Measurements from ENCODE around the gene ANKRD33B.

ANKRD33B gene

GRCh38 chr5:10532421-10532820, 31.4 kb upstream of the ANKRD33B start:
- no peak overlapping the region for H2AFZ ChIP-seq (ENCODE audit: low read depth, low read length)
- H3K4me2 ChIP-seq (ENCODE audit: insufficient read depth, low read length) = no peak overlapping the region
- H3K36me3 ChIP-seq (ENCODE audit: insufficient read depth, low read length) = no peaks in the 10 kb centered on the region
- H3K4me3 ChIP-seq (ENCODE audit: low read depth in 1 of 2, low read length in 2 of 2) = no peak overlapping the region
- H3K9ac ChIP-seq (ENCODE audit: low read depth, low read length) = no peak overlapping the region
- H3K4me1 ChIP-seq (ENCODE audit: insufficient read depth, low read length) = peaks cover 16% of the 10 kb centered on the region
- H4K20me1 ChIP-seq (ENCODE audit: insufficient read depth, low read length) = no peaks in the 10 kb centered on the region
- TF ChIP-seq CTCF (IDR thresholded peaks at IDR 0.05; ENCODE audit: borderline replicate concordance, extremely low read depth, low read length, poor library complexity, severe bottlenecking) = no peak
- no peaks in the 10 kb centered on the region for H3K79me2 ChIP-seq (ENCODE audit: insufficient read depth, low read length)
- H3K27ac ChIP-seq (ENCODE audit: low read length) = no peak overlapping the region
- DNase-seq = no peak
- no peak for ATAC-seq (ENCODE audit: insufficient read depth, low read depth)
- H3K27me3 ChIP-seq (ENCODE audit: insufficient read depth, low read length, poor library complexity) = no peaks in the 10 kb centered on the region
- no peaks in the 10 kb centered on the region for H3K9me3 ChIP-seq (ENCODE audit: insufficient read depth, low read length, severe bottlenecking)

- DNase-seq = no peak
- no peaks in the 10 kb centered on the region for H3K27me3 ChIP-seq (ENCODE audit: insufficient read depth, low read length, poor library complexity)
- TF ChIP-seq EZH2 (IDR thresholded peaks at IDR 0.05; ENCODE audit: borderline replicate concordance, low read depth, low read length, severe bottlenecking) = no peak
- TF ChIP-seq CTCF (IDR thresholded peaks at IDR 0.05; ENCODE audit: borderline replicate concordance, extremely low read depth, low read length, poor library complexity, severe bottlenecking) = no peak
- no peaks in the 10 kb centered on the region for H3K36me3 ChIP-seq (ENCODE audit: insufficient read depth, low read length)
- H4K20me1 ChIP-seq (ENCODE audit: insufficient read depth, low read length) = no peaks in the 10 kb centered on the region
- H3K4me2 ChIP-seq (ENCODE audit: insufficient read depth, low read length) = no peak overlapping the region
- no peak overlapping the region for H3K4me3 ChIP-seq (ENCODE audit: low read depth in 1 of 2, low read length in 2 of 2)
- H3K9me3 ChIP-seq (ENCODE audit: insufficient read depth, low read length, severe bottlenecking) = no peaks in the 10 kb centered on the region
- no peak overlapping the region for H3K9ac ChIP-seq (ENCODE audit: low read depth, low read length)
- no peak overlapping the region for H3K27ac ChIP-seq (ENCODE audit: low read length)
- ATAC-seq (ENCODE audit: insufficient read depth, low read depth) = no peak
- H3K4me1 ChIP-seq (ENCODE audit: insufficient read depth, low read length) = peaks cover 8% of the 10 kb centered on the region; the same call in 1 of the 2 replicates
- no peaks in the 10 kb centered on the region for H3K79me2 ChIP-seq (ENCODE audit: insufficient read depth, low read length)
- H2AFZ ChIP-seq (ENCODE audit: low read depth, low read length) = no peak overlapping the region
These were observed 30.6 kb upstream of the ANKRD33B start for GRCh38 chr5:10533226-10533625.

- Histone ChIP-seq H2AFZ (ENCODE audit: low read depth, low read length) (no peak overlapping the region), H3K36me3 (ENCODE audit: insufficient read depth, low read length) (no peaks in the 10 kb centered on the region), H3K27ac (ENCODE audit: low read length) (no peak overlapping the region), H3K4me1 (ENCODE audit: insufficient read depth, low read length) (no peaks in the 10 kb centered on the region), H3K9me3 (ENCODE audit: insufficient read depth, low read length, severe bottlenecking) (no peaks in the 10 kb centered on the region), H3K4me2 (ENCODE audit: insufficient read depth, low read length) (no peak overlapping the region), H3K9ac (ENCODE audit: low read depth, low read length) (no peak overlapping the region), H3K4me3 (ENCODE audit: low read depth in 1 of 2, low read length in 2 of 2) (no peak overlapping the region), H4K20me1 (ENCODE audit: insufficient read depth, low read length) (no peaks in the 10 kb centered on the region), H3K27me3 (ENCODE audit: insufficient read depth, low read length, poor library complexity) (no peaks in the 10 kb centered on the region), H3K79me2 (ENCODE audit: insufficient read depth, low read length) (no peaks in the 10 kb centered on the region)
- ATAC-seq (ENCODE audit: insufficient read depth, low read depth) (no peak), DNase-seq (no peak)
- TF ChIP-seq CTCF (IDR thresholded peaks at IDR 0.05; ENCODE audit: borderline replicate concordance, extremely low read depth, low read length, poor library complexity, severe bottlenecking) (no peak), EZH2 (IDR thresholded peaks at IDR 0.05; ENCODE audit: borderline replicate concordance, low read depth, low read length, severe bottlenecking) (no peak)
These were observed 29.0 kb upstream of the ANKRD33B start for GRCh38 chr5:10534561-10535530.

Measured in DND-41 (cell line).